Astrocyte (in vitro differentiated cells and primary cell): ENCODE results near the gene AK1. TPM values are rescaled to one million over a fixed set of nuclear protein-coding genes. Genes with fewer than 3 reads are reported as not detected.

ENCODE experiments used
- DNase-seq: peaks from one replicate; pipeline ENCODE4 v3.0.0-alpha.2; 2010; ENCODE audit warnings: low read depth
- FAIRE-seq: peaks from 2 replicates; lab custom pipeline; 2011; peaks lifted over from hg19 to GRCh38; lab: Jason Lieb, UNC
- H2AFZ ChIP-seq: 2 replicates; pipeline ENCODE4 v1.6.0; 2012; ENCODE audit warnings: low read depth, low read length, inconsistent platforms
- H3K27ac ChIP-seq: 2 replicates; pipeline ENCODE4 v1.5.1; 2011; ENCODE audit warnings: low read depth, low read length, inconsistent platforms
- H3K27me3 ChIP-seq: 2 replicates; pipeline ENCODE4 v1.6.0; 2011; ENCODE audit warnings: low read length, inconsistent platforms; ENCODE audit not compliant: insufficient read depth
- H3K36me3 ChIP-seq: 2 replicates; pipeline ENCODE4 v1.5.1; 2011; ENCODE audit warnings: low read length, inconsistent platforms; ENCODE audit not compliant: insufficient read depth
- H3K4me1 ChIP-seq: 2 replicates; pipeline ENCODE4 v1.5.1; 2011; ENCODE audit warnings: low read length, inconsistent platforms; ENCODE audit not compliant: insufficient read depth
- H3K4me2 ChIP-seq: 2 replicates; pipeline ENCODE4 v1.6.0; 2012; ENCODE audit warnings: low read length, inconsistent platforms
- H3K4me3 ChIP-seq: 2 replicates; pipeline ENCODE4 v1.5.1; 2011; ENCODE audit warnings: low read depth, mild to moderate bottlenecking, low read length, inconsistent platforms; ENCODE audit not compliant: insufficient read depth
- H3K79me2 ChIP-seq: 2 replicates; pipeline ENCODE4 v1.6.0; 2012; ENCODE audit warnings: mild to moderate bottlenecking, low read length, inconsistent platforms; ENCODE audit not compliant: insufficient read depth
- H3K9ac ChIP-seq: 2 replicates; pipeline ENCODE4 v1.6.0; 2012; ENCODE audit warnings: mild to moderate bottlenecking, low read length, inconsistent platforms
- H3K9me3 ChIP-seq: 2 replicates; pipeline ENCODE4 v1.5.1; 2012; ENCODE audit warnings: low read depth, mild to moderate bottlenecking, low read length, inconsistent platforms; ENCODE audit not compliant: insufficient read depth
- H4K20me1 ChIP-seq: 2 replicates; pipeline ENCODE4 v1.6.0; 2012; ENCODE audit warnings: low read length, inconsistent platforms; ENCODE audit not compliant: insufficient read depth
- H3K27ac Mint-ChIP-seq: one replicate; pipeline ENCODE4 v1.8.0; 2021; ENCODE audit warnings: mild to moderate bottlenecking, mixed read lengths; ENCODE audit not compliant: unreplicated experiment
- H3K27me3 Mint-ChIP-seq: one replicate; pipeline ENCODE4 v1.8.0; 2021; ENCODE audit warnings: low read depth, mixed read lengths; ENCODE audit not compliant: unreplicated experiment
- H3K36me3 Mint-ChIP-seq: one replicate; pipeline ENCODE4 v1.8.0; 2021; ENCODE audit warnings: low read depth, mixed read lengths; ENCODE audit not compliant: unreplicated experiment
- H3K4me1 Mint-ChIP-seq: one replicate; pipeline ENCODE4 v1.8.0; 2021; ENCODE audit warnings: low read depth, mixed read lengths; ENCODE audit not compliant: unreplicated experiment
- H3K4me3 Mint-ChIP-seq: one replicate; pipeline ENCODE4 v1.8.0; 2021; ENCODE audit warnings: mild to moderate bottlenecking, moderate library complexity, mixed read lengths; ENCODE audit not compliant: unreplicated experiment
- H3K9me3 Mint-ChIP-seq: one replicate; pipeline ENCODE4 v1.8.0; 2021; ENCODE audit warnings: mild to moderate bottlenecking, mixed read lengths; ENCODE audit not compliant: unreplicated experiment
- EZH2 ChIP-seq: IDR thresholded peaks from 2 replicates; pipeline ENCODE4 v1.6.1; 2012; ENCODE audit warnings: mild to moderate bottlenecking, low read length, inconsistent platforms; ENCODE audit not compliant: insufficient read depth
- total RNA-seq: library from RNA; stranded (reverse); gene quantifications from 2 replicates; pipeline ENCODE4 v1.2.1, GENCODE V29; 2021
- TF ChIP-seq, protein P1 (sequence below): IDR thresholded peaks from 2 replicates; pipeline ENCODE4 v1.5.1; 2011; ENCODE audit warnings: low read depth, mild to moderate bottlenecking, inconsistent platforms, low read length, moderate library complexity; ENCODE audit not compliant: insufficient read depth

Gene AK1
- total RNA-seq, 1 donor from 2014 or later: 78.0 TPM

DNA sequence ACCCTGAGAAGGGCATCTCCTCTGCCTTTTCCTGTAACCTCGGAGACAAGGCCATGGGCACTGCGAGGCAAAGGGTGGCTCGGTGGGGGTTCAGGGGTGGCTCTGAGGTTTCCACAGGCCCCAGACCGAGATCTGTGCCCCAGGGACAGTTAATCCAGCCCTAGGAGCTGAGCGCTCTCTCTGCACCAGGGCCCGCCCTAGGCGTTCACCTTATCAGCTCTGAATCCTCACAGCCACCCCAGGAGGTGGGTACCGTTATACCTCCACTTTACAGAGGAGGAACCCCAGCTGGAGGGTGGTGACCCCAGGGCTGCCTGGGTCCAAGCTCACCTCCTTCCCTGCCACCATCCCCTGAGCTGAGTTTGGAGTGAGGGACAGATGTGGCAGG, 20.8 kb downstream of the AK1 start:
- no peak overlapping the region for H3K4me3 Mint-ChIP-seq
- H3K27me3 ChIP-seq: no peaks in the 10 kb centered on the region
- H3K27me3 Mint-ChIP-seq: peaks cover 26% of the 10 kb centered on the region
- H3K4me2 ChIP-seq: no peak overlapping the region
- H3K4me1 ChIP-seq: peaks cover 14% of the 10 kb centered on the region
- H3K79me2 ChIP-seq: peaks cover 28% of the 10 kb centered on the region
- H2AFZ ChIP-seq: no peak overlapping the region
- TF ChIP-seq, protein P1, sequence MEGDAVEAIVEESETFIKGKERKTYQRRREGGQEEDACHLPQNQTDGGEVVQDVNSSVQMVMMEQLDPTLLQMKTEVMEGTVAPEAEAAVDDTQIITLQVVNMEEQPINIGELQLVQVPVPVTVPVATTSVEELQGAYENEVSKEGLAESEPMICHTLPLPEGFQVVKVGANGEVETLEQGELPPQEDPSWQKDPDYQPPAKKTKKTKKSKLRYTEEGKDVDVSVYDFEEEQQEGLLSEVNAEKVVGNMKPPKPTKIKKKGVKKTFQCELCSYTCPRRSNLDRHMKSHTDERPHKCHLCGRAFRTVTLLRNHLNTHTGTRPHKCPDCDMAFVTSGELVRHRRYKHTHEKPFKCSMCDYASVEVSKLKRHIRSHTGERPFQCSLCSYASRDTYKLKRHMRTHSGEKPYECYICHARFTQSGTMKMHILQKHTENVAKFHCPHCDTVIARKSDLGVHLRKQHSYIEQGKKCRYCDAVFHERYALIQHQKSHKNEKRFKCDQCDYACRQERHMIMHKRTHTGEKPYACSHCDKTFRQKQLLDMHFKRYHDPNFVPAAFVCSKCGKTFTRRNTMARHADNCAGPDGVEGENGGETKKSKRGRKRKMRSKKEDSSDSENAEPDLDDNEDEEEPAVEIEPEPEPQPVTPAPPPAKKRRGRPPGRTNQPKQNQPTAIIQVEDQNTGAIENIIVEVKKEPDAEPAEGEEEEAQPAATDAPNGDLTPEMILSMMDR: no peak
- TF ChIP-seq EZH2: no peak
- H3K36me3 Mint-ChIP-seq: no peaks in the 10 kb centered on the region
- DNase-seq (no peak), FAIRE-seq (no peak)
- H3K27ac ChIP-seq: no peak overlapping the region
- no peak overlapping the region for H3K4me3 ChIP-seq
- no peaks in the 10 kb centered on the region for H3K9me3 ChIP-seq
- no peaks in the 10 kb centered on the region for H3K4me1 Mint-ChIP-seq
- H4K20me1 ChIP-seq: no peaks in the 10 kb centered on the region
- H3K27ac Mint-ChIP-seq: no peak overlapping the region
- no peak overlapping the region for H3K9ac ChIP-seq
- no peaks in the 10 kb centered on the region for H3K36me3 ChIP-seq
- H3K9me3 Mint-ChIP-seq: peaks cover 5% of the 10 kb centered on the region

DNA sequence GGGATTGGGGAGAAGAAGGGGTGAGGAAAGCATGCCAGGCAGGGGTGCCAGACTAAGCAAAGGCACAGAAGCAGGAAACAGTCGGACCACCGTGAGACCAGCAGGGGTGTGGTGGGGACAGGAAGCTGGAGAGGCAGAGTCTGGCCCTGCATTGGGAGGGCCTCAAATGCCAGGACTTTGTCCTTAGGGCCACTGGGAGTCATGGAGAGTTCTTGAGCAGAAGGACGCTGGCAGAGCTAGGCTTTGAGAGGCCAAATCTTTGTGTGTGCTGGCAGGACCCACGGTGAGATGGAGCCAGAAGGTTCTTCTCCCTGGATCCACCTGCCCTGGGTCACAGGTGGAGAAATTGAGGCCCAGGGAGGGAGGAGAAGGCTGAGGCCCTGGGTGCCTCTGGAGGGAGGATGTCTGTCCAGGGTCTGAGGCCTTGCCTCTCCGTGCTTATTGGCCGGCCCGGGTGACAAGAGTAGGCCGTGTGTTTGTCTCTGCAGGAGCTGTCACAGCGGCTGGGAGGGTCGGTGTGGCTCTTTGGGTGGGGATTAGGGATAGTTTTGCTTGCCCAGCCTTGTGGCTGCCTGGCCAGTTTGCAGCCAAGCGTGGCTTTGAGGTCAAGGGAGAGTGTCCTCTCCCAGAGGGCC, 21.3 kb downstream of the AK1 start:
- no peak overlapping the region for H3K27ac Mint-ChIP-seq
- H3K4me2 ChIP-seq: no peak overlapping the region
- no peak for FAIRE-seq

DNA sequence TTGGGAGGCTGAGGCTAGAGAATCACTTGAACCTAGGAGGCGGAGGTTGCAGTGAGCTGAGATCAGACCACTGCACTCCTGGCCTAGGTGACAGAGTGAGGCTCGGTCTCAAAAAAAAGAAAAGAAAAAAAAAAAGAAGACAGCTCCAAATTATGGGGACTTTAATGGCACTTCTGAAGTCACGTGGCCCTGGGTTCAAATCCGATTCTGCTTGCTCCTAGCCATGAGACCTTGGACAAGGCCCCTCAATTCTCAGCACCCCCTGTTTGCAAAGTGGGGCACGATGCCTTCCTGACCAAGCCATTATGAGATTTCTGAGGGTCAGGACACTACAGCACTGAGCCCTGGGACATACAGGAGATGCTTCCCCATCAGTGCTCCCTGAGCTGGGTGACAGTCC, 22.0 kb downstream of the AK1 start:
- Mint-ChIP-seq H3K36me3 (peaks cover 2% of the 10 kb centered on the region), H3K27me3 (peaks cover 22% of the 10 kb centered on the region), H3K27ac (no peak overlapping the region), H3K4me1 (no peaks in the 10 kb centered on the region), H3K4me3 (no peak overlapping the region), H3K9me3 (peaks cover 2% of the 10 kb centered on the region)
- no peak for DNase-seq
- no peak overlapping the region for H3K4me2 ChIP-seq
- H4K20me1 ChIP-seq: no peaks in the 10 kb centered on the region
- H3K9ac ChIP-seq: no peak overlapping the region
- H3K4me3 ChIP-seq: no peak overlapping the region
- TF ChIP-seq, protein P1: no peak
- TF ChIP-seq EZH2: no peak
- peaks cover 39% of the 10 kb centered on the region for H3K79me2 ChIP-seq
- H2AFZ ChIP-seq: no peak overlapping the region
- no peak for FAIRE-seq
- H3K36me3 ChIP-seq: no peaks in the 10 kb centered on the region
- H3K9me3 ChIP-seq: no peaks in the 10 kb centered on the region
- H3K27me3 ChIP-seq: no peaks in the 10 kb centered on the region
- H3K27ac ChIP-seq: no peak overlapping the region
- peaks cover 14% of the 10 kb centered on the region for H3K4me1 ChIP-seq

More for the DNA sequence above, 21.3 kb downstream of the AK1 start:
- H3K4me3 ChIP-seq: no peak overlapping the region
- Mint-ChIP-seq H3K9me3 (peaks cover 5% of the 10 kb centered on the region), H3K4me1 (no peaks in the 10 kb centered on the region), H3K27me3 (peaks cover 26% of the 10 kb centered on the region), H3K36me3 (no peaks in the 10 kb centered on the region), H3K4me3 (no peak overlapping the region)
- H3K9me3 ChIP-seq: no peaks in the 10 kb centered on the region
- no peak for TF ChIP-seq EZH2
- TF ChIP-seq, protein P1: no peak
- no peak overlapping the region for H2AFZ ChIP-seq
- H3K4me1 ChIP-seq: peaks cover 14% of the 10 kb centered on the region
- no peaks in the 10 kb centered on the region for H3K36me3 ChIP-seq
- H4K20me1 ChIP-seq: no peaks in the 10 kb centered on the region
- no peaks in the 10 kb centered on the region for H3K27me3 ChIP-seq
- DNase-seq: no peak
- no peak overlapping the region for H3K27ac ChIP-seq
- peaks cover 33% of the 10 kb centered on the region for H3K79me2 ChIP-seq
- no peak overlapping the region for H3K9ac ChIP-seq
